ENCODE results near the gene SCML2.

DNA sequence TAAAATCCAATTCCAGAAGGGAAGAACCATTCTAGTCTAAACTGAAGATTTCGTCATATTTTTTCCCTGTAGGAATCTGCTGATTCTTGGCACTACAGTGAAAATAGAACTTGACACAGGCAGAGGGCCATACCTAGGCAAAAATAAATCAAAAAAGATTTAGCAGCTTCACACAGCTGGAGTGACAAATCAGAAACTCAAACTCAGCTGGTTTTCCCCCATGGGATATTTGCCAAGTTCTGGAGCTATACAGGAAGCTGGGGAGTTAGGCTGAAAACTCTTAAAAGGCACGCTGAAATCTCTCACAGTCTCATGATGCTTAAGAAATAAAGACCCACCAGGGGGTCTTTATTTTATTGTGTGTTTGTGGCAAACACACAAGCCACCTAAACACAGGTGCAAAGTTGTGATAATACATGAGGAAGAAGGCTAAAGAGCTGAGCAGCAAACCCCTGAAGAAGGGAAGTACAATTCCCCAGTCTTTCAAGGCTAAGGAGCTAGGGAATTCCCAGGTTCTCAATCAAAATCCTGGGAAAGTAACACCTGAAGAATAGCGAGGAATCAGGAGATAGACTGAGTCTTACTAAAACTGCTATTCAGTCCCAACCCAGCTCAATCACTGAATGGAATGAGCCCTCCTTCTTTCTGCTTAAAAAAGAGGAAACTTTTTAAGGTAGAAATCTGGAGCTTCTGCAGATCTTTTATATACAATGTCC lies 101.7 kb downstream of the SCML2 start:
- TF ChIP-seq CTCF (IDR thresholded peaks at IDR 0.05) (no peak), REST (IDR thresholded peaks at IDR 0.05; ENCODE audit: insufficient read depth in 1 of 2, low read depth in 2 of 2, low read length in 1 of 2) (no peak)

All from Panc1 (cell line).